ENCODE results near the gene CEBPG. TPM values are rescaled to one million over a fixed set of nuclear protein-coding genes. Genes with fewer than 3 reads are reported as not detected.

CEBPG gene
- polyA plus RNA-seq, 1 donor from 2014 or later: 67.5 TPM

- Histone ChIP-seq H3K9me3 (ENCODE audit: low read length) (no peaks in the 10 kb centered on the region), H2AFZ (ENCODE audit: low read depth, low read length) (no peak overlapping the region), H3K9me2 (ENCODE audit: insufficient read depth, low read length) (no peaks in the 10 kb centered on the region), H3K36me3 (ENCODE audit: insufficient read depth, low read length) (no peaks in the 10 kb centered on the region), H3F3A (ENCODE audit: insufficient read depth, low read length, poor library complexity, severe bottlenecking) (no peaks in the 10 kb centered on the region), H4K20me1 (ENCODE audit: insufficient read depth) (no peaks in the 10 kb centered on the region), H3K9ac (ENCODE audit: low read length) (no peak overlapping the region), H3K4me2 (ENCODE audit: low read length) (no peak overlapping the region), H3K4me3 (ENCODE audit: low read length) (no peak overlapping the region), H3K79me2 (replicated peaks; ENCODE audit: insufficient read depth, low read length) (no peaks in the 10 kb centered on the region), H3K27ac (ENCODE audit: low read length) (no peak overlapping the region), H3K27me3 (ENCODE audit: insufficient read depth, low read depth, low read length) (no peaks in the 10 kb centered on the region)
- TF ChIP-seq RAD21 (conservative IDR thresholded peaks at IDR 0.05): no peak
- TF ChIP-seq EZH2 (IDR thresholded peaks at IDR 0.05; ENCODE audit: borderline replicate concordance, insufficient read depth, low read length, poor library complexity, severe bottlenecking): no peak
- no peak for TF ChIP-seq EP300 (conservative IDR thresholded peaks at IDR 0.05; ENCODE audit: poor library complexity, severe bottlenecking)
- no peak for TF ChIP-seq CTCF (IDR thresholded peaks at IDR 0.05; ENCODE audit: poor library complexity, severe bottlenecking)
- TF ChIP-seq MXI1 (conservative IDR thresholded peaks at IDR 0.05; ENCODE audit: poor library complexity, severe bottlenecking): no peak
- TF ChIP-seq POLR2AphosphoS5 (IDR thresholded peaks at IDR 0.05): no peak
- TF ChIP-seq TAF1 (IDR thresholded peaks at IDR 0.05; ENCODE audit: low read depth): no peak
- no peak for TF ChIP-seq SMC3 (conservative IDR thresholded peaks at IDR 0.05; ENCODE audit: poor library complexity)
- no peak for TF ChIP-seq REST (IDR thresholded peaks at IDR 0.05; ENCODE audit: borderline replicate concordance)
These were observed 19.9 kb downstream of the CEBPG start for GRCh38 chr19:33393286-33394005.

- no peaks in the 10 kb centered on the region for H3K79me2 ChIP-seq (replicated peaks; ENCODE audit: insufficient read depth, low read length)
- H3K9me3 ChIP-seq (ENCODE audit: low read length): no peaks in the 10 kb centered on the region
- no peak overlapping the region for H3K4me3 ChIP-seq (ENCODE audit: low read length)
- H3K27ac ChIP-seq (ENCODE audit: low read length): no peak overlapping the region
- TF ChIP-seq MXI1 (conservative IDR thresholded peaks at IDR 0.05; ENCODE audit: poor library complexity, severe bottlenecking) (no peak), TAF1 (IDR thresholded peaks at IDR 0.05; ENCODE audit: low read depth) (no peak), SMC3 (conservative IDR thresholded peaks at IDR 0.05; ENCODE audit: poor library complexity) (no peak), POLR2AphosphoS5 (IDR thresholded peaks at IDR 0.05) (no peak), RAD21 (conservative IDR thresholded peaks at IDR 0.05) (no peak), EP300 (conservative IDR thresholded peaks at IDR 0.05; ENCODE audit: poor library complexity, severe bottlenecking) (no peak), REST (IDR thresholded peaks at IDR 0.05; ENCODE audit: borderline replicate concordance) (no peak), CTCF (IDR thresholded peaks at IDR 0.05; ENCODE audit: poor library complexity, severe bottlenecking) (no peak), EZH2 (IDR thresholded peaks at IDR 0.05; ENCODE audit: borderline replicate concordance, insufficient read depth, low read length, poor library complexity, severe bottlenecking) (no peak)
- H4K20me1 ChIP-seq (ENCODE audit: insufficient read depth): no peaks in the 10 kb centered on the region
- H2AFZ ChIP-seq (ENCODE audit: low read depth, low read length): no peak overlapping the region
- no peaks in the 10 kb centered on the region for H3K27me3 ChIP-seq (ENCODE audit: insufficient read depth, low read depth, low read length)
- H3K4me2 ChIP-seq (ENCODE audit: low read length): no peak overlapping the region
- H3K9me2 ChIP-seq (ENCODE audit: insufficient read depth, low read length): no peaks in the 10 kb centered on the region
- no peaks in the 10 kb centered on the region for H3K36me3 ChIP-seq (ENCODE audit: insufficient read depth, low read length)
- no peak overlapping the region for H3K9ac ChIP-seq (ENCODE audit: low read length)
- H3F3A ChIP-seq (ENCODE audit: insufficient read depth, low read length, poor library complexity, severe bottlenecking): no peaks in the 10 kb centered on the region
These were observed 20.7 kb downstream of the CEBPG start for GRCh38 chr19:33394006-33394722.
